ENCODE measurements around the gene C20orf204. TPM values are rescaled to one million over a fixed set of nuclear protein-coding genes. Genes with fewer than 3 reads are reported as not detected.
"Not testable (repeated sequence)": the region's sequence is repeated elsewhere in the genome, so short reads cannot be mapped to it uniquely, and the experiment has no call there.

Gene C20orf204
- total and polyA plus RNA-seq, 2 donors (not counting 3 experiments of a cell fraction or from before 2014, with no cell fraction given) = 2.8 to 5.8 TPM

DNA sequence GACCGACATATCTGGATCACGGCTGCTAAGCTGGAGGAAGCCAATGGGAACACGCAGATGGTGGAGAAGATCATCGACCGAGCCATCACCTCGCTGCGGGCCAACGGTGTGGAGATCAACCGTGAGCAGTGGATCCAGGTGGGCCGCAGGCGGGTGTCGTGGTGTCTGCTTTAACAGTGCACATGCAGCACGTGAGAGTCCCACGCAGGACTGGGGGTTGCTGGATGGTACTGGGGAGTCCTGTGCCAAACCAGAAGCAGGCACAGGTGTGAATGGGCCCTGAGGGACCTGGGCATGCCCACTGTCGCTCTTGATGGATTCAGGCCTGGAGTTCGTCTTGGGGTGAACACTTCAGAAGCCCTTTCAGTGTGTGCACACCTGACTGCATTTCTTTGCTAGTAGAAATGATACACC is 24.6 kb upstream of the C20orf204 start:
- BruUV-seq (replicated peaks) = no TSS peak

GRCh38 chr20:64012385-64013154 is 23.4 kb upstream of the C20orf204 start:
- H3K9me1 ChIP-seq (replicated peaks; ENCODE audit: control insufficient read depth, extremely low read depth, insufficient read depth, low read length); dilution Hi-C loops (cut with MboI; ENCODE audit: extremely low pct_ligation_motif_present, low sequenced_read_pairs); H3K9ac ChIP-seq (replicated peaks; ENCODE audit: extremely low read depth, insufficient read depth, low read length); CTCF ChIA-PET; H3K4me3 ChIP-seq (replicated peaks in 1 of 3; ENCODE audit: insufficient read depth in 1 of 3, low read depth in 1 of 3, low read length in 3 of 3); H3K79me2 ChIP-seq (ENCODE audit: control insufficient read depth, insufficient read depth, low read length); H4K20me1 ChIP-seq (replicated peaks; ENCODE audit: control insufficient read depth, extremely low read depth, insufficient read depth, low read length); H3K27me3 ChIP-seq (ENCODE audit: control insufficient read depth in 2 of 2, insufficient read depth in 2 of 2, low read length in 2 of 2); POLR2A ChIA-PET; H3K27ac ChIP-seq (ENCODE audit: insufficient read depth, low read depth, low read length); DNase-seq (ENCODE audit: low read depth, low spot score); BruUV-seq (replicated peaks); H3K9me3 ChIP-seq (replicated peaks; ENCODE audit: control insufficient read depth, insufficient read depth, low read length); H3K4me1 ChIP-seq (ENCODE audit: control insufficient read depth, extremely low read depth, insufficient read depth, low read length); H3K4me2 ChIP-seq (ENCODE audit: insufficient read depth, low read length); H2AFZ ChIP-seq (ENCODE audit: low read depth, low read length); FAIRE-seq; intact Hi-C loops (cut with micrococcal nuclease): not testable (repeated sequence)
- peaks cover 14 to 26% of the 10 kb centered on the region in 2 experiments for H3K36me3 ChIP-seq (ENCODE audit: control insufficient read depth in 2 of 2, extremely low read depth in 1 of 2, insufficient read depth in 2 of 2, low read length in 2 of 2)

More for the DNA sequence above, 24.6 kb upstream of the C20orf204 start:
- Histone ChIP-seq H3K27ac (ENCODE audit: insufficient read depth, low read depth, low read length) (no peak overlapping the region), H3K4me2 (ENCODE audit: insufficient read depth, low read length) (no peak overlapping the region), H3K9ac (replicated peaks; ENCODE audit: extremely low read depth, insufficient read depth, low read length) (no peak overlapping the region), H3K79me2 (ENCODE audit: control insufficient read depth, insufficient read depth, low read length) (no peaks in the 10 kb centered on the region), H3K9me3 (replicated peaks; ENCODE audit: control insufficient read depth, insufficient read depth, low read length) (no peaks in the 10 kb centered on the region), H3K36me3 (ENCODE audit: control insufficient read depth in 2 of 2, extremely low read depth in 1 of 2, insufficient read depth in 2 of 2, low read length in 2 of 2) (peaks cover 14 to 31% of the 10 kb centered on the region in 2 experiments), H3K27me3 (ENCODE audit: control insufficient read depth in 2 of 2, insufficient read depth in 2 of 2, low read length in 2 of 2) (no peaks in the 10 kb centered on the region), H3K4me3 (replicated peaks in 1 of 3; ENCODE audit: insufficient read depth in 1 of 3, low read depth in 1 of 3, low read length in 3 of 3) (no peak overlapping the region), H3K9me1 (replicated peaks; ENCODE audit: control insufficient read depth, extremely low read depth, insufficient read depth, low read length) (no peaks in the 10 kb centered on the region), H2AFZ (ENCODE audit: low read depth, low read length) (no peak overlapping the region), H4K20me1 (replicated peaks; ENCODE audit: control insufficient read depth, extremely low read depth, insufficient read depth, low read length) (no peaks in the 10 kb centered on the region), H3K4me1 (ENCODE audit: control insufficient read depth, extremely low read depth, insufficient read depth, low read length) (peaks cover 2% of the 10 kb centered on the region)
- POLR2A ChIA-PET = no interaction called here
- dilution Hi-C loops (cut with MboI; ENCODE audit: extremely low pct_ligation_motif_present, low sequenced_read_pairs) (no loop called here), intact Hi-C loops (cut with micrococcal nuclease) (no loop called here)
- no peak for DNase-seq (ENCODE audit: low read depth, low spot score)
- CTCF ChIA-PET = no interaction called here
- no peak for TF ChIP-seq EZH2 (IDR thresholded peaks at IDR 0.05; ENCODE audit: borderline replicate concordance, low read depth, low read length, severe bottlenecking)
- TF ChIP-seq POLR2AphosphoS5 (IDR thresholded peaks at IDR 0.05; ENCODE audit: insufficient read depth, low read depth, low read length) = no peak
- no peak for TF ChIP-seq JUN (IDR thresholded peaks at IDR 0.05; ENCODE audit: borderline replicate concordance, insufficient read depth, insufficient read length, low read depth)
- no peak for TF ChIP-seq CTCF (IDR thresholded peaks at IDR 0.05; ENCODE audit: extremely low read depth in 1 of 2, insufficient read depth in 1 of 2, low read depth in 1 of 2, low read length in 2 of 2)
- TF ChIP-seq FOS (IDR thresholded peaks at IDR 0.05; ENCODE audit: borderline replicate concordance, insufficient read depth, low read length) = no peak
- no peak for TF ChIP-seq GATA2 (IDR thresholded peaks at IDR 0.05; ENCODE audit: insufficient read depth, insufficient read length, low read depth, low read length)
- no peak for TF ChIP-seq MYC (IDR thresholded peaks at IDR 0.05; ENCODE audit: low read depth, low read length)
- TF ChIP-seq MAX (IDR thresholded peaks at IDR 0.05; ENCODE audit: insufficient read depth, insufficient read length) = no peak
- no peak for TF ChIP-seq POLR2A (IDR thresholded peaks at IDR 0.05; ENCODE audit: low read depth, low read length)
- no peak for FAIRE-seq

Measured in endothelial cell of umbilical vein (primary cell).